NCI-H446 treated with DMSO at 0.1 percent for 48 hours (cell line): ENCODE results near the gene IRAK3.
"Not testable (repeated sequence)": the region's sequence is repeated elsewhere in the genome, so short reads cannot be mapped to it uniquely, and the experiment has no call there.

Experiments
- DNase-seq: peaks from one replicate; lab custom pipeline; 2025; lab: John Stamatoyannopoulos, UW

Gene IRAK3

GRCh38 chr12:66258011-66258410 lies 69.0 kb downstream of the IRAK3 start:
- no peak for DNase-seq

GRCh38 chr12:66262737-66263136 lies 73.7 kb downstream of the IRAK3 start:
- DNase-seq, result no peak

GRCh38 chr12:66268562-66268961 lies 79.5 kb downstream of the IRAK3 start:
- DNase-seq, result no peak

- DNase-seq, result no peak
These were observed 80.1 kb downstream of the IRAK3 start for GRCh38 chr12:66269142-66269541.

- peak; percentile 33 for DNase-seq
These were observed 80.9 kb downstream of the IRAK3 start for GRCh38 chr12:66269757-66270383.

GRCh38 chr12:66270613-66271012 lies 81.6 kb downstream of the IRAK3 start:
- DNase-seq, result no peak

GRCh38 chr12:66272650-66273049 lies 83.6 kb downstream of the IRAK3 start:
- no peak for DNase-seq

- DNase-seq, result no peak
These were observed 84.1 kb downstream of the IRAK3 start for GRCh38 chr12:66273147-66273546.

GRCh38 chr12:66275040-66275439 lies 86.0 kb downstream of the IRAK3 start:
- DNase-seq, result no peak

- peak; percentile 1 for DNase-seq
These were observed 90.2 kb downstream of the IRAK3 start for GRCh38 chr12:66279123-66279712.

- DNase-seq, result no peak
These were observed 91.5 kb downstream of the IRAK3 start for GRCh38 chr12:66280561-66280960.

- DNase-seq, result no peak
These were observed 93.2 kb downstream of the IRAK3 start for GRCh38 chr12:66282244-66282643.

GRCh38 chr12:66287275-66287674 lies 98.3 kb downstream of the IRAK3 start:
- DNase-seq, result no peak

- DNase-seq, result no peak
These were observed 99.1 kb downstream of the IRAK3 start for GRCh38 chr12:66288121-66288520.

- no peak for DNase-seq
These were observed 100.5 kb downstream of the IRAK3 start for GRCh38 chr12:66289485-66289884.

- DNase-seq, result no peak
These were observed 101.7 kb downstream of the IRAK3 start for GRCh38 chr12:66290716-66291200.

GRCh38 chr12:66296176-66296683 lies 107.2 kb downstream of the IRAK3 start:
- no peak for DNase-seq

- no peak for DNase-seq
These were observed 108.1 kb downstream of the IRAK3 start for GRCh38 chr12:66297080-66297479.

GRCh38 chr12:66297923-66298322 lies 108.9 kb downstream of the IRAK3 start:
- no peak for DNase-seq

- DNase-seq, result peak; percentile 91
These were observed 113.2 kb downstream of the IRAK3 start, which contains the start of gene HELB for GRCh38 chr12:66301944-66302826. HELB (plus strand) TSS chr12:66302493; CDS start chr12:66302604, 111 bp downstream.

GRCh38 chr12:66302827-66303169 lies 113.8 kb downstream of the IRAK3 start:
- DNase-seq, result no peak

- DNase-seq, result not testable (repeated sequence)
These were observed 114.3 kb downstream of the IRAK3 start for GRCh38 chr12:66303316-66303804.
